ENCODE results near the gene TUBB2B.

TUBB2B gene

DNA sequence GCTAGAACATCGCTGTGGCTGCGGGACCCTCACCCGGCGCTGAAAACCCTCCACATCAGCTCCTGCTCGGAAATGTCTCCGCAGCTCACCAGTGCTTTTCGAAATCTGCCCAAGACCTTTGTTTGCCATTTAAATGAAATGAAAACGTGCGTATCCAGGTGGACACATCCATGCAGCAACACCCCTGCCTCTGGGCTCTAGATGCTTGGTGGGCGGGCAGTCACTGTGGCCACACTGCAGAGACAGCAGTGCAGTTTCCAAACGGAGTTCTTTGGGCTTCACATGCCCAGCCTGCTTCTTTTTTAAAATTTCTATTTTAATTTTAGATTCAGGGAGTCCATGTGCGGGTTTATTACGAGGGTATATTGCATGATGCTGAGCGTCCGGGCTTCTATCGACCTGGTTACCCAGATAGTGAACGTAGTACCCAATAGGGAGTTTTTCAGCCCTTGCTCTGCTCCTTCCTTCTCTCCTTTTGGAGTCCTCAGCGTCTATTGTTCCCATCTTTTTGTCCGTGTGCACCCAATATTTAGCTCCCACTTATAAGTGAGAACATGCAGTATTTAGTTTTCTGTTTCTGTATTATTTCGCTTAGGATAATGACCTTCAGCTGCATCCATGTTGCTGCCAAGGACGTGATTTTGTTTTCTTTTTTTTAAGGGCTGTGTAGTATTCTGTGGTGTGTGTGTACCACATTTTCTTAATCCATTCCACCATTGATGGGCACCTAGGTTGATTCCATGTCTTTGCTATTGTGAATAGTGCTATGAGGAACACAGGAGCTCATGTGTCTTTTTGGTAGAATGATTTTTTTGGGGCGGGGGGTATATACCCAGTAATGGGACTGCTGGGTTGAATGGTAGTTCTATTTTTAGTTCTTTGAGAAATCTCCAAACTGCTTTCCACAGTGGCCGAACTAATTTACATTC is 4.8 kb upstream of the TUBB2B start:
- Mint-ChIP-seq H3K36me3 (peaks cover 2% of the 10 kb centered on the region), H3K27ac (no peak overlapping the region), H3K9me3 (ENCODE audit: low read depth) (no peaks in the 10 kb centered on the region), H3K4me1 (ENCODE audit: low read depth) (peaks cover 41% of the 10 kb centered on the region), H3K27me3 (peaks cover 59% of the 10 kb centered on the region), H3K4me3 (peak overlapping the region; percentile 75)

DNA sequence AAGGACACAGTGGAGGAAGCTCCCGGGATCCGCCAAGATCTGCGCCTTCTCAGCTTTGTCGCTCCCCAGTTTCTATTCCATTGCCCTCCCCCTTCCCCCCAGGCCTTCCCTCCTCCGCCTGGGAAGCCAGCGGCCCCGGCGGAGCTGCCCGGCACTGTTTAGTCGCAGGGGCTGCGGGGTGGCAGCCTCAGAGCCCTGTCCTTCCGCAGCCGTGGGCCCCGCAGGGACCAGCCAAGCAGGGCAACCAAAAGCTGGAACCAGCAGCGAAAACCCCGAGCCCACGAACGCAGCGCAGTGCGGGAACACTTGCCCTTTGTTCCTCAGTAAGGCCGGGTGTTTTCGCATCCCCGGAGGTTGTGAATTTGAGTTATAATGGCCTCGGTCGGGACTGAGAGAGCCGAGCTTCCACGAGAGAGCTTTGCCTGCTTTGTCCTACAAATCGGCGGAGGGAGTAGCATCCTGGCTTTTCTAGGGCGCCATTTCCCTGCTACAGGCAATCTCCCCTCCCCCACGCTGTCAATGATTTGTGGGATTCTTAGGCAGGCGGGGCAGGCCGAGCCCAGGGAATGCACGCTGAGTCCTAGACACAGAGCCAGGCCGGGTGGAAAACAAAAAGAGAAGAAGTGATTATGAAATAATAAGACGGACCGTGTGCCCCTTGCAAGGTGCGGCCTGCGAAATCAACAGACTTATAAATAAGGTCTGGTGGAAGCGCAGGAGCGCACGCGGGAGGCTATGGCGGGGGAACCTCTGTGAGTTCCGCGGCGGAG is 4.0 kb upstream of the TUBB2B start:
- peaks cover 2% of the 10 kb centered on the region for H3K36me3 Mint-ChIP-seq
- peak overlapping the region; percentile 75 for H3K4me3 Mint-ChIP-seq
- peaks cover 46% of the 10 kb centered on the region for H3K4me1 Mint-ChIP-seq (ENCODE audit: low read depth)
- H3K27me3 Mint-ChIP-seq = peaks cover 57% of the 10 kb centered on the region
- H3K27ac Mint-ChIP-seq = no peak overlapping the region
- H3K9me3 Mint-ChIP-seq (ENCODE audit: low read depth) = no peaks in the 10 kb centered on the region

DNA sequence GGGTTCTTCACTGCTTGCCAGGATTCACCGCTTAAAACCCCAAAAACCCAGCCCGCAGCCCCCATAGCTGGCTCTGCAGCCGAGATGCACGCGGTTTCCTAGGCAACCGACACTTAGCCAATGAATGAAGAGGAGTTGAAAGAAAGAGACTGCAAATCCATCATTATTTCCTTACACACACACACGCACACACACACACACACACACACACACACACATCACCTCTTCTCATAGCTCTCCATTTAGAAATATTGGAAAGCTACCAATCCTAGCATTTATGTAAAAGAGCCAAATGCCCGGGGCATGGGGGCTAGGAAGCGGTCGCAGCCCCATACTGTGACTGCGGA is 3.4 kb upstream of the TUBB2B start:
- Mint-ChIP-seq H3K9me3 (ENCODE audit: low read depth) (no peaks in the 10 kb centered on the region), H3K27ac (no peak overlapping the region), H3K4me1 (ENCODE audit: low read depth) (peaks cover 46% of the 10 kb centered on the region), H3K27me3 (peaks cover 53% of the 10 kb centered on the region), H3K4me3 (peak overlapping the region; percentile 68), H3K36me3 (peaks cover 2% of the 10 kb centered on the region)

DNA sequence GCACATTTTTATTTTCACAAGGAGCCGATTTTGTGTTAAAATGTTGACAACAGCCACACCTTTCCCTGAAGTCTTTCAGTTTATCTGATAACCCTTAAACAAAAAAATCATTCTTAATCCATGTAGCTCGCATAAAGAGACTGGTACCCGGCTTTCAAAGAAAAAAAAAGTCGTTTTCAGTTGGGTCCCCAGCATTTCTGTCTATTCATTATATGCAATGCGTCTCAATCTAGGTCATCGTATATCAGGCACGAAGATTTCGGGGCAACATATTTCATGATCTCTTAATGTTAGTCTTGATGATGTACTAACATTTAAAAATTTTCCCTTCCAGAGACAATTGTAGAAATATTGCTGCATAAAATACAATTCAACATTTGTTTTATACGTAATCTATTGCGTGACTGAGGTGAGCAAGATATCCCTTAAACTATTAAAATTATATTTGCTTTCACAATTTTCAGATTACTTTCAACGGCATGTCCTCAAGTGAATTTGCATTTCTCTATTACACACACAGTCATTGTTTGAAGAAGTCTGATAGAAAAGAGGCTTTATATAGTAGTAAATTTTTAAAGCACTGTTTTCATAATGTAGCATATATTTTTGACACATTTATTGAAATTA is 2.9 kb upstream of the TUBB2B start:
- Mint-ChIP-seq H3K9me3 (ENCODE audit: low read depth) (no peaks in the 10 kb centered on the region), H3K27ac (no peak overlapping the region), H3K36me3 (peaks cover 2% of the 10 kb centered on the region), H3K27me3 (peaks cover 50% of the 10 kb centered on the region), H3K4me3 (peak overlapping the region; percentile 68), H3K4me1 (ENCODE audit: low read depth) (peaks cover 46% of the 10 kb centered on the region)

DNA sequence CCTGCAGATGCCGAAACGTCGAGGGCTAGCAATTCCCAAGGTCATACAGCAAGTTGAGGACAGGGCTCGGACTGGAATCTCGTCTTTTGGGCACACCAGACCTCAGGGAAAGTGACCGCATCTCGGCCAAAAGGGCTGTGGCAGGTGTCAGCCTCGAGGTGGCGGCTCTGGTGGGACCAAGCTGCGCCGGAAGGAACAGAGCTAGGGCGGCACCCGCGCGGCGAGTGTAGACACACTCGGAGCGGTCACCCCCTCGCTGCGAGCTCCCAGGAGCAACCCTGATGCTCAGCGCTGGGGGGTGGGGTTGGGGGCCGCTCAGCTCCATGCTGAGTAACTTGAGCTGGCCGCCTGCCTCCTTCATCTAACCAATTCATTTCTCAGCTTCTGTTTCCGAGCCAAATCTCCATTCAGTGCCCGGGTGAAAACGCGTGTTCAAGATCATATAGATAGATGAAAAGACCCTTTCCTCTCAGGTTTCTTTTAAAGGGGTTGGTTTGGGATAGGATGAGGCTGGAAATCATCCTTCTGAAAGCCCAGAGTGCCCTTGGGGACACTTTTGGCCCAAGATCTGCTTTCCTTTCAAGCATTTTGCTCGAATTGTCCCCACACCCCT is 2.2 kb upstream of the TUBB2B start:
- Mint-ChIP-seq H3K27me3 (peaks cover 50% of the 10 kb centered on the region), H3K36me3 (peaks cover 2% of the 10 kb centered on the region), H3K4me1 (ENCODE audit: low read depth) (peaks cover 46% of the 10 kb centered on the region), H3K4me3 (peak overlapping the region; percentile 68), H3K27ac (no peak overlapping the region), H3K9me3 (ENCODE audit: low read depth) (no peaks in the 10 kb centered on the region)

DNA sequence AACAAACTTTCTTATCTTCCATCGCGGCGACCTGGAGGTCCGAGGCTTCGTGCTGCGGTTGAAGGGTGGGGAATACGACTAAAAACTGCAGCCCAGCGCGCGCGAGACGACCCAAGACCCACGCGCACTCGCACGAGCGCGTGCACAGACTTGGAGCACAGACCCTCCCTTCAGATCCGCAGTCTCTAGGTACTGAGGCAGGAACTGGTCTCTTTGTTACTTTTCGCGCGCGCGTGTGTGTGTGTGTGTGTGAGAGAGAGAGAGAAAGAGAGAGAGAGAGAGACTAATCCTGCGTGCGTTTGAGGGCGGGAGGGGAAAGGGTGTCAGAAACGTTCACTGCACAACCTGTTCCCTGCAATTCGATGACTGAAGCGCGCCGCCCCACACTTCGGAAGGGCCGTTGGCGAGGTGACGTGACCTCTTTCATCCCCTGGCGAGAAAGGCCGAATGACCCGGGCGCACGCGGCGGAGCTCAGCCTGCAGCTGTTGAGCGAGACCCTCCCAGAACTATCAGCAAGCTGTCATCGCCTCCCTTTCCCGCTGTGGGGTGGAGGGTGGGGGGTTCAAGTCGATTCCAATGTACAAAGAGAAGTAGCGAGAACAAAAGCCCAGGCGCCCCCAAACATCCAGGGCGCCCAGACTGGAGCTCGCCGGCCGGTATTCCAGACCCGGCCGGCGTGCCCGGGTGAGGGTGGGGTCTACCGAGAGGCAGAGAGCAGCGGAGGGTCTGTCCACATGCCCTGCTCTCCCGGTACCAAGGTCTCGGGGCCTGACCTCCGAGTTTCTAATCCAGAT is 1.5 kb upstream of the TUBB2B start:
- H3K4me3 Mint-ChIP-seq = peak overlapping the region; percentile 88
- no peaks in the 10 kb centered on the region for H3K36me3 Mint-ChIP-seq
- peaks cover 48% of the 10 kb centered on the region for H3K27me3 Mint-ChIP-seq
- H3K9me3 Mint-ChIP-seq (ENCODE audit: low read depth) = no peaks in the 10 kb centered on the region
- H3K4me1 Mint-ChIP-seq (ENCODE audit: low read depth) = peaks cover 46% of the 10 kb centered on the region
- peak overlapping the region; percentile 16 for H3K27ac Mint-ChIP-seq

DNA sequence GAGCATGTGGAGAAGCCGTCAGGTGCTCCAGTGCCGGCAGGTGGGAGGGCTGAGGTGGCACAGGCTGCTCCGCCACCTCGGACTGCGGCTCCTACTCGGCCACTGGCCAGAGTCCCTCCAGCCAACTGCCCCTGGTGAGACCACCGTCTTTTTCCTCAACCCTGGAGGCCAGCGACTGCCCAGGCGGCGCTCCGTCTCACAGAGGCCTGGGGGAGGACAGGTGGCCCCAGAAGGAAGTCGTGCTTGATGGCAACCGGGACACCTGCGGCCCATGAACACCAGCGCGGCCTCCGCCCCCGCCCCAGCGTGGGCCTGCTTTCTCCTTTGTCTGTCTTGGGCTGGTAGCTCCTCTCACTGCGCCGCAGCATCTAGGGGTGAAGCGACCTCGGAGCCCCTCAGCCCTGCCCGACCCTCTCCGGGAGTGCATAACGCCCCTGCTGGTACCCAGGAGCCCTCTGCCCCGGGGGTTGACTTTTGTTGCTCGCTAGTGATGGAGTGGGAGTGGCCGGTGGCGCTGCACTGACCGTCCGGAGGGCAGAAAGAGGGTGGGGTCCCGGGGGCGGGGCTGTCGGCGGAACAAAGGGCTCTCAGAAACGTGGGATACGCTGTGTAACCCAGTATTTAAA is 706 bp upstream of the TUBB2B start:
- Mint-ChIP-seq H3K4me3 (peak overlapping the region; percentile 88), H3K36me3 (no peaks in the 10 kb centered on the region), H3K9me3 (ENCODE audit: low read depth) (no peaks in the 10 kb centered on the region), H3K27me3 (peaks cover 42% of the 10 kb centered on the region), H3K4me1 (ENCODE audit: low read depth) (peaks cover 46% of the 10 kb centered on the region), H3K27ac (no peak overlapping the region)

DNA sequence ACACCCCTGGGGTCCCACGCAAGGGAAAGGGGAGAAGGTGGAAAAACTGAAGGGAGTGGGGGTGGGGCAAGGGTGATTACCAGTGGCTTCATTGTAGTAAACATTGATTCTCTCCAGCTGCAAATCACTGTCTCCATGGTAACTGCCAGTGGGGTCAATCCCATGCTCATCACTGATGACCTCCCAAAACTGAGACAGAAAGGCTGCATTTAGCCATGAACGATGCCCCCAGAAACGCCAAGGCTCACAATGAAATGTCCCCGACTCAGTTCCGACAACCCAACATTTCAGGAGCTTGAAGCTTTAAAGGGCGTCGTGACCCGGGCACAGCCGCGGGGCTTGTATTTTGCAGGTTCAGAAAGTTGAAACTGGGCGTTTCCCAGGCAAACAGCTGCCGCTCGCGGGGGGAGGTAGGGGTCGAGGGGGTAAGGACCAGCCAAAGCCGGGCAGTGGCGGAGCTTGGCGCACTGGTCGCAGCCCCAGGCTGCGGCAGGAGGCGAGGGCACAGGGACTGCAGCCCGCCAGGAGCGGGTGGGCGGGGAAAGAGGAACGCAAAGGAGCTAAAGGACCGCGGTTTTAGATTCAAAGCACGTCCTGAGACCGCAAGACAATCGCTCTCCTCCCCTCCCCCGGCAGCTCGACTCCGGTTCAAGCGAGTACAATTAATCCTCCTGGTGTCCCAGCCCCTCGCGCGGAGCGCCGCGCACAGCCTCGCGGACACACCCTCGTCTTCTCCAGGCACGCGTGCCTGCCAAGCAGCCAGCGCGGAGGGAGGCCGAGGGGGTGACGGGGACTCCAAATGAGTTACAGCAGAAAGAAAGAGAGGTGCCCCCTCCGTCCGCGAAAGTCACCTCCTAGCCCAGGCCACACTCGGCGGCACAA is 731 bp downstream of the TUBB2B start:
- no peak overlapping the region for H3K27ac Mint-ChIP-seq

DNA sequence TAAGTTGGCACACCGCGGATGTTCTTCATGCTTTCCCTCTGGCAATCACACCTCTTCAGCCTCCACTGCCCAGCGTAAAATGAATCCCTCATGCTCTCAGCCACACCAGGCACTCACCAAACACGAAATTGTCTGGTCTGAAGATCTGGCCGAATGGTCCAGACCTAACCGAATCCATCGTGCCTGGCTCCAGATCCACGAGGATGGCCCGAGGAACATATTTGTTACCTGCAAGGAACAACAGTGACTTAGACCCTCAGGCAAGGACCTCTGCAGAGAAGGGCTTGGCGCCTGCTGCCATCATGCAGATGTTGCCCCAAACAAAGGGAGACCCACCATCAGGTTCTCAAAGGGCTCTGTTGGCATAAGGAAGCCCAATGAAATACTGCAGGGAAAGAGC is 1.4 kb downstream of the TUBB2B start:
- H3K36me3 Mint-ChIP-seq = no peaks in the 10 kb centered on the region
- peaks cover 34% of the 10 kb centered on the region for H3K4me1 Mint-ChIP-seq (ENCODE audit: low read depth)
- no peaks in the 10 kb centered on the region for H3K9me3 Mint-ChIP-seq (ENCODE audit: low read depth)
- peaks cover 26% of the 10 kb centered on the region for H3K27me3 Mint-ChIP-seq
- no peak overlapping the region for H3K27ac Mint-ChIP-seq
- peak overlapping the region; percentile 30 for H3K4me3 Mint-ChIP-seq

More for the DNA sequence above, 731 bp downstream of the TUBB2B start:
- no peaks in the 10 kb centered on the region for H3K9me3 Mint-ChIP-seq (ENCODE audit: low read depth)
- H3K4me3 Mint-ChIP-seq = peak overlapping the region; percentile 76
- peaks cover 30% of the 10 kb centered on the region for H3K27me3 Mint-ChIP-seq
- H3K36me3 Mint-ChIP-seq = no peaks in the 10 kb centered on the region
- peaks cover 39% of the 10 kb centered on the region for H3K4me1 Mint-ChIP-seq (ENCODE audit: low read depth)

DNA sequence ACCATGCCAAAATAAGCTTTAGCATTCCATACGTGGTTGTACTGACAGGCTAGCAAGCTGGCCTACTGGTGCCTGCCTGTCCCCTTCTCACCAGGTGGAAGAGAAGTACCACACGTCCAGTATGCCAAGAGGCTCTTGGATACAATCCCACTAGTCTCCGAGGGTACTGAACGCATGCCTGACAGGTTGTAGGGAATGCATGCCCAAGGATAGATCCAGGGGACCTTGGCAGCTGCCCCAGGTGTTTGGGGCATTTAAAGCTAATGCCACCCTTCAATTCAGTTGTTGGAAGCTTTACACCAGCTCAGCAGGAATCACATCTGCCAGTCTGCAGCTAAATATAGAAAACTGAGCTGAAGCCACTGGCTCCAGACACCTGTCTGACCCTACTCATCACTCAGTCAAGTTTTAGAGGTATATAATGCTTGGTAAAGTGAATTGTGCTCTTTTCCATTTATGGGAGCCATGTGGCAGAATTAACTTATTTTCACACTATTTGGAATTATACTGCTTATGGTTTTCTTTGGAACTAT is 4.9 kb downstream of the TUBB2B start:
- peaks cover 23% of the 10 kb centered on the region for H3K27me3 Mint-ChIP-seq
- H3K36me3 Mint-ChIP-seq = peaks cover 2% of the 10 kb centered on the region
- no peak overlapping the region for H3K27ac Mint-ChIP-seq
- H3K9me3 Mint-ChIP-seq (ENCODE audit: low read depth) = no peaks in the 10 kb centered on the region
- no peak overlapping the region for H3K4me3 Mint-ChIP-seq
- peaks cover 5% of the 10 kb centered on the region for H3K4me1 Mint-ChIP-seq (ENCODE audit: low read depth)

DNA sequence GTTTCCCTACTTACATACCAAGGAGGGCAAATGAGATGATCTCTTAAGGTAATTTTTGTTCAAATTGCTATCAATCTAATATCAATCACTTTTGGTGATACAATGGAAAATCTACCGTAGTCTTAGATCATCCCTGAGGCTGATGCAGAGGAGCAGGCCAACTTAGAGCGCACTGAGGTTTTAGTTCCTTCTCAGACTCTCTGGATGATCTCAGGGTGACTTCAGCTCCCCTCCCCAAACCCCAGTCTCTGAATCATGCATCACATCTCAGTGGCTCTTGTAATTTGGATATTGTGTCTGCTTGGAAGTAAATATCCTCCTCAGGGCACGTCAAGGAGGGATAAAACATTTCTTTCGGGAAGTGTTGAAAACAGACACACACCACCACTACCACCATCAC is 5.9 kb downstream of the TUBB2B start:
- H3K4me1 Mint-ChIP-seq (ENCODE audit: low read depth) = peaks cover 2% of the 10 kb centered on the region
- no peak overlapping the region for H3K27ac Mint-ChIP-seq
- H3K36me3 Mint-ChIP-seq = peaks cover 2% of the 10 kb centered on the region
- H3K9me3 Mint-ChIP-seq (ENCODE audit: low read depth) = no peaks in the 10 kb centered on the region
- H3K27me3 Mint-ChIP-seq = peaks cover 26% of the 10 kb centered on the region
- no peak overlapping the region for H3K4me3 Mint-ChIP-seq

DNA sequence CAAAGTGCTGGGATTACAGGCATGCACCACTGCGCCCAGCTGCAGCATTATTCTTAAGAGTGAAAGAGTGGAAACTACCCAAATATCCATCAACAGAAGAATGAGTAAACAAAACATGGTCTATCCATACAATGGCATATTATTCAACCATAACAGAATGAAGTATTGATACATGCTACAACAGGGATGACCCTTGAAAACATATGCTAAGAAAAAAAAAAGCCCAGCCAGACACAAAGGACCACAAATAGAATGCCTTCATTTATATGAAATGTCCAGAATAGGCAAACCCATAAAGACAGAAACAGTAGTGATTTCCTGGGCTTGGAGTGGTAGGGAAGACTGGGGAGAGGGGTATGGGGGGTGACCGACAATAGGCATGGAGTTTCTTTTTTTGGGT is 7.1 kb downstream of the TUBB2B start:
- Mint-ChIP-seq H3K36me3 (peaks cover 2% of the 10 kb centered on the region), H3K27me3 (peaks cover 32% of the 10 kb centered on the region), H3K4me3 (no peak overlapping the region), H3K9me3 (ENCODE audit: low read depth) (no peaks in the 10 kb centered on the region), H3K4me1 (ENCODE audit: low read depth) (no peaks in the 10 kb centered on the region), H3K27ac (no peak overlapping the region)

DNA sequence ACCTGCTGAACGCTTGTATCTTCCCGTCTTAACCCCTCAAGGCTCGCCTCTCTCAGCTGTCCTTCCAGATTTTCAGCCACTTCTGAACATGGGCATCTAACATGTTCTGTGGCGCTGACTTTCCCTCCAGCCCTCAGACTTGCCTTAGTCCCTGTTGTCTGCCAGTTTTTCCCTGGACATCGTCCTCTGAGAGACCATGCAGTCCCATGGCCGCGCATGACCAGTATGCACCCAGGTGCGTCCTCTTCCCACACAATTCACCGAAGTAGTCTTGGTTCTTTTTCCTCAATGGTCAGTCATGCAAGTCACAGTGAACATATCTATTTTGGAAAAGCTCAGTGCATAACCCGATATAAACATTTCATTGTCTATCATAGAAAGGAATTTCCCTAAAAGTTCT is 9.2 kb downstream of the TUBB2B start:
- Mint-ChIP-seq H3K9me3 (ENCODE audit: low read depth) (no peaks in the 10 kb centered on the region), H3K4me3 (no peak overlapping the region), H3K27ac (no peak overlapping the region), H3K36me3 (peaks cover 2% of the 10 kb centered on the region), H3K27me3 (peaks cover 28% of the 10 kb centered on the region), H3K4me1 (ENCODE audit: low read depth) (no peaks in the 10 kb centered on the region)

Measured in activated naive CD8-positive, alpha-beta T cell (primary cell).